ENCODE results near the gene MAST3.

- TF ChIP-seq PHF20 (CRISPR knock-in tag; IDR thresholded peaks at IDR 0.05) (no peak), PBX3 (CRISPR knock-in tag; IDR thresholded peaks at IDR 0.05; ENCODE audit: borderline replicate concordance) (no peak), ZNF281 (CRISPR knock-in tag; IDR thresholded peaks at IDR 0.05; ENCODE audit: borderline replicate concordance) (no peak), NR2C2 (CRISPR knock-in tag; IDR thresholded peaks at IDR 0.05; ENCODE audit: borderline replicate concordance) (no peak), CTCF (CRISPR knock-in tag; IDR thresholded peaks at IDR 0.05) (no peak), GTF2F1 (IDR thresholded peaks at IDR 0.05; ENCODE audit: low read length) (no peak), REST (IDR thresholded peaks at IDR 0.05; ENCODE audit: borderline replicate concordance in 1 of 2, low read depth in 1 of 2, low read length in 2 of 2) (no peak), ZNF292 (CRISPR knock-in tag; IDR thresholded peaks at IDR 0.05; ENCODE audit: borderline replicate concordance, low read depth) (no peak), MAX (IDR thresholded peaks at IDR 0.05) (no peak)
These were observed 33.1 kb downstream of the MAST3 start for GRCh38 chr19:18130523-18131242.

Measured in HepG2 (cell line).